HepG2 (cell line): ENCODE measurements around the gene FERMT2. TPM values are rescaled to one million over a fixed set of nuclear protein-coding genes. Genes with fewer than 3 reads are reported as not detected.

Experiments used
- ATAC-seq: fragments of 200-7000 bp; cut with Tn5 transposase; 3 replicates; pipeline ENCODE4 v1.9.1; 2020; ENCODE audit warnings: mild to moderate bottlenecking, moderate library complexity
- BruUV-seq: library from RNA; stranded (reverse); fragments of 400-500 nt; replicated peaks from 2 replicates; lab custom pipeline; 2021; lab: Mats Ljungman, UMichigan
- CTCF ChIA-PET: fragments of 300-600 bp; formaldehyde crosslinking; extraction: SDS; loops from one replicate; lab custom pipeline; 2021; ENCODE audit warnings: low total read pairs, inconsistent platforms, low intra/inter-chr PET ratio; lab: Yijun Ruan, JAX
- POLR2A ChIA-PET: fragments of 350-600 bp; sonication (Branson Sonifier 250); formaldehyde crosslinking; loops from one replicate; lab custom pipeline; 2020; ENCODE audit warnings: antibody characterized with exemption, inconsistent platforms; lab: Yijun Ruan, JAX
- DNase-seq: peaks from one replicate; pipeline ENCODE4 v3.0.0-alpha.2; 2015; ENCODE audit warnings: low spot score
- FAIRE-seq: peaks from 3 replicates; lab custom pipeline; 2011; peaks lifted over from hg19 to GRCh38; lab: Jason Lieb, UNC
- H2AFZ ChIP-seq: one replicate; pipeline ENCODE4 v1.6.1; 2011; ENCODE audit warnings: low read length, inconsistent platforms
- H3K27ac ChIP-seq: fragments of 300-600 bp; 3 replicates; pipeline ENCODE4 v1.8.0; 2011; ENCODE audit warnings: mixed run types, mild to moderate bottlenecking, mixed read lengths, low read length, inconsistent platforms; ENCODE audit not compliant: insufficient read depth; ENCODE audit errors: extremely low read length
- H3K27me3 ChIP-seq, 2 experiments: fragments of 200-600 bp in 1 of 2; 2 replicates in 1 of 2; 3 replicates in 1 of 2; pipeline versions ENCODE4 v1.6.0 to v1.8.0; 2011; ENCODE audit warnings: low read length in 2 of 2, mild to moderate bottlenecking in 2 of 2, moderate library complexity in 2 of 2, inconsistent platforms in 1 of 2; ENCODE audit not compliant: insufficient read depth in 2 of 2, control insufficient read depth in 1 of 2
- H3K36me3 ChIP-seq, 2 experiments: fragments of 200-600 bp in 1 of 2; replicated peaks in 1 of 2; 2 replicates in 1 of 2; 3 replicates in 1 of 2; pipeline versions ENCODE4 v1.5.1 to v1.8.0; 2011; ENCODE audit warnings: low read length in 2 of 2, inconsistent platforms in 1 of 2; ENCODE audit not compliant: insufficient read depth in 2 of 2, control insufficient read depth in 1 of 2
- H3K4me1 ChIP-seq: 2 replicates; pipeline ENCODE4 v1.5.1; 2012; ENCODE audit warnings: low read length, inconsistent platforms; ENCODE audit not compliant: insufficient read depth
- H3K4me2 ChIP-seq: 2 replicates; pipeline ENCODE4 v1.6.0; 2011; ENCODE audit warnings: low read depth, low read length, inconsistent platforms
- H3K4me3 ChIP-seq, 3 experiments: fragments of 200-600 bp in 1 of 3; sonication (generic), shearing (Covaris generic) in 1 of 3; replicated peaks in 1 of 3; 2 replicates each; pipeline ENCODE4 v1.5.1; 2011 to 2016; ENCODE audit warnings: low read length in 3 of 3, inconsistent platforms in 2 of 3, low read depth in 2 of 3, mild to moderate bottlenecking in 2 of 3, control low read depth in 1 of 3, mixed read lengths in 1 of 3; ENCODE audit not compliant: insufficient read depth in 1 of 3
- H3K79me2 ChIP-seq: one replicate; pipeline ENCODE4 v1.6.1; 2011; ENCODE audit warnings: low read length, inconsistent platforms; ENCODE audit not compliant: insufficient read depth
- H3K9ac ChIP-seq: 2 replicates; pipeline ENCODE4 v1.6.0; 2011; ENCODE audit warnings: mild to moderate bottlenecking, low read depth, low read length, inconsistent platforms; ENCODE audit not compliant: insufficient read depth
- H3K9me3 ChIP-seq: 2 replicates; pipeline ENCODE4 v1.5.1; 2012; ENCODE audit warnings: mild to moderate bottlenecking, low read length
- H4K20me1 ChIP-seq: 2 replicates; pipeline ENCODE4 v1.6.0; 2011; ENCODE audit warnings: inconsistent platforms, mild to moderate bottlenecking, low read length, moderate library complexity; ENCODE audit not compliant: insufficient read depth
- E2F1 ChIP-seq: sonication (generic); formaldehyde crosslinking; IDR thresholded peaks from 2 replicates; pipeline ENCODE4 v1.5.0; 2020; ENCODE audit warnings: missing genetic modification reagents
- FOXO1 ChIP-seq: sonication (generic); formaldehyde crosslinking; IDR thresholded peaks from 2 replicates; pipeline ENCODE4 v1.4.0; 2020; ENCODE audit warnings: missing genetic modification reagents
- GLI4 ChIP-seq: sonication (generic); formaldehyde crosslinking; IDR thresholded peaks from 2 replicates; pipeline ENCODE4 v1.5.1; 2020; ENCODE audit warnings: missing genetic modification reagents, mild to moderate bottlenecking, moderate library complexity, borderline replicate concordance
- KMT2A ChIP-seq: sonication (generic); formaldehyde crosslinking; IDR thresholded peaks from 2 replicates; pipeline ENCODE4 v1.4.0; 2020; ENCODE audit warnings: missing genetic modification reagents
- NFATC3 ChIP-seq: sonication (generic); formaldehyde crosslinking; IDR thresholded peaks from 2 replicates; pipeline ENCODE4 v1.5.1; 2020; ENCODE audit warnings: mild to moderate bottlenecking, missing genetic modification reagents
- PRPF4 ChIP-seq: fragments of 200-400 bp; formaldehyde crosslinking; IDR thresholded peaks from 2 replicates; pipeline ENCODE4 v1.6.1; 2016; ENCODE audit warnings: low read length, low read depth; ENCODE audit not compliant: poor library complexity, severe bottlenecking
- TAF1 ChIP-seq: sonication (generic); formaldehyde crosslinking; IDR thresholded peaks from 2 replicates; pipeline ENCODE4 v1.4.0; 2020; ENCODE audit warnings: missing genetic modification reagents
- ZFP82 ChIP-seq: sonication (generic); formaldehyde crosslinking; IDR thresholded peaks from 2 replicates; pipeline ENCODE4 v1.5.1; 2020; ENCODE audit warnings: mild to moderate bottlenecking, missing genetic modification reagents, borderline replicate concordance
- ZNF281 ChIP-seq: sonication (generic); formaldehyde crosslinking; IDR thresholded peaks from 2 replicates; pipeline ENCODE4 v1.4.0; 2020; ENCODE audit warnings: missing genetic modification reagents, borderline replicate concordance
- ZNF431 ChIP-seq: sonication (generic); formaldehyde crosslinking; IDR thresholded peaks from 2 replicates; pipeline ENCODE4 v1.9.0; 2022; ENCODE audit warnings: missing genetic modification reagents, low read depth, mild to moderate bottlenecking, borderline replicate concordance
- WGBS: methylation state at CpG from one replicate; pipeline ENCODE4 v1.1.6; 2017; ENCODE audit warnings: low lambda C conversion rate; 5-methylcytosine and 5-hydroxymethylcytosine counted together
- in situ Hi-C: cut with HindIII; loops from 2 replicates; pipeline ENCODE4 v1.10.0; 2017; ENCODE audit warnings: low pct_unique_long_range_greater_than_20kb; ENCODE audit not compliant: extremely low pct_ligation_motif_present
- intact Hi-C: fragments of 100-400 bp; cut with micrococcal nuclease; formaldehyde crosslinking; loops from one replicate; pipeline ENCODE4 v1.10.0; 2022; ENCODE audit not compliant: unreplicated experiment
- polyA plus RNA-seq, 8 experiments: library from polyadenylated mRNA; depleted of rRNA in 3 of 8; stranded (reverse) in 7 of 8; unstranded in 1 of 8; fragments of >200 nt; fragmentation: Illumina TruSeq in 4 of 8; extraction: Trizol in 4 of 8; gene quantifications; 2 replicates each; pipeline versions ENCODE4 v1.2.1 to v1.2.3, GENCODE V29; 2011 to 2016; ENCODE audit warnings: low read depth in 4 of 8, missing spikeins in 1 of 8, mixed read lengths in 1 of 8; ENCODE audit not compliant: insufficient read depth in 1 of 8
- total RNA-seq, 5 experiments: library from RNA; depleted of rRNA; stranded (reverse); fragments of >200 nt; fragmentation: Illumina TruSeq; extraction: Trizol; gene quantifications; 2 replicates each; pipeline ENCODE4 v1.2.3, GENCODE V29; 2016; ENCODE audit warnings: low read depth in 1 of 5

Gene FERMT2
- total and polyA plus RNA-seq, 2 of the 13 experiments (the other 11 are each of a cell fraction or from before 2014, with no cell fraction given): 36.2 to 60.4 TPM

- Histone ChIP-seq H3K4me1 (peaks cover 36% of the 10 kb centered on the region), H3K79me2 (peaks cover 84% of the 10 kb centered on the region), H2AFZ (no peak overlapping the region), H3K4me3 (no peak overlapping the region), H3K4me2 (no peak overlapping the region), H3K9me3 (no peaks in the 10 kb centered on the region), H3K27ac (no peak overlapping the region), H3K27me3 (no peaks in the 10 kb centered on the region), H3K36me3 (peaks cover 0 to 1% of the 10 kb centered on the region in 2 experiments; a peak in 2 of 5 replicates), H4K20me1 (peaks cover 15% of the 10 kb centered on the region; the same call in 1 of the 2 replicates), H3K9ac (no peak overlapping the region)
- FAIRE-seq (no peak), DNase-seq (no peak), ATAC-seq (no peak)
- CTCF ChIA-PET: no interaction called here
- in situ Hi-C loops (no loop called here), intact Hi-C loops (no loop called here)
- TF ChIP-seq NFATC3 (CRISPR knock-in tag) (no peak), KMT2A (CRISPR knock-in tag) (no peak), ZFP82 (CRISPR knock-in tag) (no peak), PRPF4 (no peak), ZNF281 (CRISPR knock-in tag) (no peak), E2F1 (CRISPR knock-in tag) (no peak), FOXO1 (CRISPR knock-in tag) (no peak), ZNF431 (CRISPR knock-in tag) (no peak), TAF1 (CRISPR knock-in tag) (no peak), GLI4 (CRISPR knock-in tag) (no peak)
- BruUV-seq: no TSS peak
- WGBS: 100% methylated on average over 3 of the region's 3 CpGs
- POLR2A ChIA-PET: interaction anchor here (0.9 kb wide), 1 partner anchor 11 kb away, joined by 4 read pairs; no protein-coding TSS in a partner anchor
Observed at GRCh38 chr14:52937869-52938268, 13.0 kb downstream of the FERMT2 start.
